ENCODE data around the gene RIMBP2.

DNA sequence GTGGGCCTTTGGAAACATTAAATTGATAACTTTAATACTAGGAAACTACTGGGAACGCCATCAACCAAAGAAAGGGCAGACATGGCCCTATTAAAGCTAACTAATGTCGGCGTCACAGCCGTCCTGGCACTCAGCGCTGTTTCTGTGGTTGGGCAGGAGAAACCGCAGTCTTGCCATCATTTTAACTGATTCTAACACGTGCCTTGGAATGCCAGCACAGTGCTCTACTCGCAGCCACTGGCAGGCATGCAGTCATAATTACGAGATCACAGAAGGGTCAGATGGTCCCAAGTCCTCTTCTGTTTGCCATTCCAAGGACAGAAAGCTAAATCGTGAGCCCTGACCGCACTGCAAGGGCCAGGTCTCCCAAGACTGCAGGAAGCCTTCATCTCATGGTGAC is 75.2 kb downstream of the RIMBP2 start:
- TF ChIP-seq, protein P1, sequence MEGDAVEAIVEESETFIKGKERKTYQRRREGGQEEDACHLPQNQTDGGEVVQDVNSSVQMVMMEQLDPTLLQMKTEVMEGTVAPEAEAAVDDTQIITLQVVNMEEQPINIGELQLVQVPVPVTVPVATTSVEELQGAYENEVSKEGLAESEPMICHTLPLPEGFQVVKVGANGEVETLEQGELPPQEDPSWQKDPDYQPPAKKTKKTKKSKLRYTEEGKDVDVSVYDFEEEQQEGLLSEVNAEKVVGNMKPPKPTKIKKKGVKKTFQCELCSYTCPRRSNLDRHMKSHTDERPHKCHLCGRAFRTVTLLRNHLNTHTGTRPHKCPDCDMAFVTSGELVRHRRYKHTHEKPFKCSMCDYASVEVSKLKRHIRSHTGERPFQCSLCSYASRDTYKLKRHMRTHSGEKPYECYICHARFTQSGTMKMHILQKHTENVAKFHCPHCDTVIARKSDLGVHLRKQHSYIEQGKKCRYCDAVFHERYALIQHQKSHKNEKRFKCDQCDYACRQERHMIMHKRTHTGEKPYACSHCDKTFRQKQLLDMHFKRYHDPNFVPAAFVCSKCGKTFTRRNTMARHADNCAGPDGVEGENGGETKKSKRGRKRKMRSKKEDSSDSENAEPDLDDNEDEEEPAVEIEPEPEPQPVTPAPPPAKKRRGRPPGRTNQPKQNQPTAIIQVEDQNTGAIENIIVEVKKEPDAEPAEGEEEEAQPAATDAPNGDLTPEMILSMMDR (IDR thresholded peaks at IDR 0.05; ENCODE audit: low read depth, low read length) = no peak
- TF ChIP-seq POLR2A (IDR thresholded peaks at IDR 0.05; ENCODE audit: extremely low read depth, insufficient read length) = no peak
- no peak for TF ChIP-seq MYC (IDR thresholded peaks at IDR 0.05; ENCODE audit: low read depth, low read length)
- TF ChIP-seq, protein P2, sequence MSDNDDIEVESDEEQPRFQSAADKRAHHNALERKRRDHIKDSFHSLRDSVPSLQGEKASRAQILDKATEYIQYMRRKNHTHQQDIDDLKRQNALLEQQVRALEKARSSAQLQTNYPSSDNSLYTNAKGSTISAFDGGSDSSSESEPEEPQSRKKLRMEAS (IDR thresholded peaks at IDR 0.05; ENCODE audit: low read depth, low read length) = no peak
